Measurements from ENCODE around the gene MSRB1. TPM values are rescaled to one million over a fixed set of nuclear protein-coding genes. Genes with fewer than 3 reads are reported as not detected.
A peak's percentile ranks its signal among the peaks of the same experiment; 100 is the strongest.

Gene MSRB1
- total and polyA plus RNA-seq, 2 donors (not counting 1 experiment from before 2014, with no cell fraction given) = 8.5 to 17.5 TPM

DNA sequence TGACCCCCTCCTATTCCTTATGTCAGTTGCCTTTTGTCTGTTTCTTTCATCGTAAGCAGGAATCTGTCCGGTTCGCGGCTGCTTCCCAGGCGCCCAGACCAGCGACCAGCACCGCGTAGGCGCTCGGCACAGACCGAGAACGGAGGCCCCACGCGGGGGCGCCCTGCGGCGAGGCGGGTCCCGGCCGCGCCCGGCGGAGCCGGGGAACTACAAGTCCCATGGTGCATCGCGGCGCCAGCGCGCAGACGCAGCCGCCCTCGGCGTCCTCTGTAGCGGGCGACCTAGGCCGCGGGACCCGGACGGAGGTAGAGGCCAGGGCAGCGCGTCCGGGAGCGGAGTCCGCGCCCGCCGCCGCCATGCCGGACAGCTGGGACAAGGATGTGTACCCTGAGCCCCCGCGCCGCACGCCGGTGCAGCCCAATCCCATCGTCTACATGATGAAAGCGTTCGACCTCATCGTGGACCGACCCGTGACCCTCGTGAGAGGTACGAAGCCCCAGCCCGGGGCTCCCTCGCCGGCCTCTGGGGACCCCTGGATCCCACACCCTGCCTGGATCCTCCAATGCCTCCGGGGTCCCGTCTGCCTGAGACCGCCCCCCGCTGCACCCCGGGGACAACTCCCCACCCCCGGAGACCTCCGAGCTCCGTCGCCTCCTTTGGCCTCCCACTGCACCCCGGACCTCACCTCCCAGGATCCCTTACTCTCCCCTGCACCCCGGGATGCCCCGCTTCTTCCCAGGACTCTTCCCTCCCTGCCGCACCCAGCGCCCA, 16.5 kb upstream of the MSRB1 start, which contains the start of gene NDUFB10:
NDUFB10 (plus strand) TSS at position 270 of the 771 bp plus-strand sequence; CDS start at position 357, 87 bp downstream.
- under 1% methylated on average over 76 of the region's 79 CpGs for WGBS (ENCODE audit: insufficient coverage)
- Histone ChIP-seq H2AFZ (ENCODE audit: insufficient read depth, low read depth, low read length, poor library complexity, severe bottlenecking) (peak within 1 kb of the TSS; percentile 93), H3K9ac (ENCODE audit: low read length) (peak within 1 kb of the TSS; percentile 88), H3K79me2 (ENCODE audit: control insufficient read depth, insufficient read depth, low read length) (peaks cover 25% of the 10 kb centered on the region), H4K20me1 (ENCODE audit: control insufficient read depth, insufficient read depth, low read length, poor library complexity, severe bottlenecking) (peaks cover 23% of the 10 kb centered on the region), H3K4me1 (ENCODE audit: control insufficient read depth in 2 of 2, insufficient read depth in 2 of 2, low read length in 2 of 2) (peaks cover 24 to 47% of the 10 kb centered on the region in 2 donors), H3K27me3 (replicated peaks in 1 of 4; ENCODE audit: control extremely low read depth in 1 of 4, control insufficient read depth in 3 of 4, insufficient read depth in 4 of 4, low read length in 3 of 4) (no peaks in the 10 kb centered on the region), H3K27ac (ENCODE audit: low read length in 2 of 2) (peak within 1 kb of the TSS; percentile 51 to 77), H3K9me3 (ENCODE audit: control extremely low read depth in 1 of 3, control insufficient read depth in 2 of 3, insufficient read depth in 1 of 3, low read length in 2 of 3) (no peaks in the 10 kb centered on the region), H3K36me3 (replicated peaks in 1 of 2; ENCODE audit: control extremely low read depth in 1 of 2, control insufficient read depth in 1 of 2, extremely low read depth in 1 of 2, insufficient read depth in 2 of 2, low read length in 1 of 2) (peaks cover 0 to 29% of the 10 kb centered on the region in 2 experiments), H3K4me2 (replicated peaks; ENCODE audit: low read depth, low read length, poor library complexity, severe bottlenecking) (peak within 1 kb of the TSS; percentile 83), H3K4me3 (ENCODE audit: control extremely low read depth in 1 of 5, extremely low read depth in 1 of 5, insufficient read depth in 1 of 5, low read depth in 2 of 5, low read length in 4 of 5) (peak within 1 kb of the TSS; percentile 51 to 89 (median 86))
- intact Hi-C loops (cut with micrococcal nuclease) = loop anchor here (1.0 to 2.0 kb wide), 5 partner anchors 12 to 309 kb away; partner anchors contain the start of genes RNPS1, TRAF7 and ZNF598
- peak within 1 kb of the TSS; percentile 89 for H3K27ac Mint-ChIP-seq
- H3K27me3 Mint-ChIP-seq = peaks cover 3% of the 10 kb centered on the region
- CTCF ChIA-PET = interaction anchor here (0.6 to 2.2 kb wide), 4 partner anchors 29 to 194 kb away, joined by 3 to 5 read pairs (median 4); no protein-coding TSS in a partner anchor
- peak; percentile 94 for ATAC-seq (ENCODE audit: low read depth)
- H3K4me3 Mint-ChIP-seq = peak within 1 kb of the TSS; percentile 89
- H3K9me3 Mint-ChIP-seq (ENCODE audit: insufficient read depth) = no peaks in the 10 kb centered on the region
- DNase-seq = peak; percentile 93
- peaks cover 38% of the 10 kb centered on the region for H3K4me1 Mint-ChIP-seq
- POLR2A ChIA-PET = interaction anchor here (1.0 to 2.5 kb wide), 4 partner anchors 12 to 195 kb away, joined by 3 to 10 read pairs (median 6); partner anchors contain the start of genes TBL3 and TRAF7
- TF ChIP-seq, protein P1, sequence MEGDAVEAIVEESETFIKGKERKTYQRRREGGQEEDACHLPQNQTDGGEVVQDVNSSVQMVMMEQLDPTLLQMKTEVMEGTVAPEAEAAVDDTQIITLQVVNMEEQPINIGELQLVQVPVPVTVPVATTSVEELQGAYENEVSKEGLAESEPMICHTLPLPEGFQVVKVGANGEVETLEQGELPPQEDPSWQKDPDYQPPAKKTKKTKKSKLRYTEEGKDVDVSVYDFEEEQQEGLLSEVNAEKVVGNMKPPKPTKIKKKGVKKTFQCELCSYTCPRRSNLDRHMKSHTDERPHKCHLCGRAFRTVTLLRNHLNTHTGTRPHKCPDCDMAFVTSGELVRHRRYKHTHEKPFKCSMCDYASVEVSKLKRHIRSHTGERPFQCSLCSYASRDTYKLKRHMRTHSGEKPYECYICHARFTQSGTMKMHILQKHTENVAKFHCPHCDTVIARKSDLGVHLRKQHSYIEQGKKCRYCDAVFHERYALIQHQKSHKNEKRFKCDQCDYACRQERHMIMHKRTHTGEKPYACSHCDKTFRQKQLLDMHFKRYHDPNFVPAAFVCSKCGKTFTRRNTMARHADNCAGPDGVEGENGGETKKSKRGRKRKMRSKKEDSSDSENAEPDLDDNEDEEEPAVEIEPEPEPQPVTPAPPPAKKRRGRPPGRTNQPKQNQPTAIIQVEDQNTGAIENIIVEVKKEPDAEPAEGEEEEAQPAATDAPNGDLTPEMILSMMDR (IDR thresholded peaks at IDR 0.05) = peak; percentile 80
- no peak for TF ChIP-seq EZH2 (IDR thresholded peaks at IDR 0.05; ENCODE audit: borderline replicate concordance, insufficient read depth, low read depth, low read length, poor library complexity, severe bottlenecking)
